Eye (tissue), 1 donor: Measurements from ENCODE around the gene HK1.
"Not testable (repeated sequence)": the region's sequence is repeated elsewhere in the genome, so short reads cannot be mapped to it uniquely, and the experiment has no call there.

Experiments
- DNase-seq: peaks from one replicate; pipeline ENCODE4 v3.0.0-alpha.2; 2015

HK1 gene

GRCh38 chr10:69278446-69278963 is at the start of gene HK1:
Gene HK1 (plus strand): TSS chr10:69278496.
- peak; percentile 28 for DNase-seq

GRCh38 chr10:69229616-69229916 is 48.7 kb upstream of the HK1 start:
- DNase-seq: no peak

- no peak for DNase-seq
These were observed 48.2 kb upstream of the HK1 start for GRCh38 chr10:69230128-69230527.

GRCh38 chr10:69232252-69232651 is 46.0 kb upstream of the HK1 start:
- DNase-seq: no peak

GRCh38 chr10:69232736-69233480 is 45.4 kb upstream of the HK1 start:
- DNase-seq: peak; percentile 19

GRCh38 chr10:69234447-69234846 is 43.8 kb upstream of the HK1 start:
- no peak for DNase-seq

- peak; percentile 97 for DNase-seq
These were observed 40.7 kb upstream of the HK1 start for GRCh38 chr10:69237528-69238159.

GRCh38 chr10:69239136-69239535 is 39.2 kb upstream of the HK1 start:
- no peak for DNase-seq

- no peak for DNase-seq
These were observed 38.4 kb upstream of the HK1 start for GRCh38 chr10:69239816-69240434.

- no peak for DNase-seq
These were observed 37.8 kb upstream of the HK1 start for GRCh38 chr10:69240455-69240854.

GRCh38 chr10:69241575-69241974 is 36.7 kb upstream of the HK1 start:
- no peak for DNase-seq

GRCh38 chr10:69242040-69242851 is 36.0 kb upstream of the HK1 start:
- DNase-seq: no peak

GRCh38 chr10:69242852-69243212 is 35.5 kb upstream of the HK1 start:
- peak; percentile 56 for DNase-seq

- DNase-seq: no peak
These were observed 34.5 kb upstream of the HK1 start for GRCh38 chr10:69243817-69244216.

GRCh38 chr10:69246036-69246435 is 32.3 kb upstream of the HK1 start:
- DNase-seq: no peak

- DNase-seq: no peak
These were observed 31.5 kb upstream of the HK1 start for GRCh38 chr10:69246581-69247312.

- no peak for DNase-seq
These were observed 31.0 kb upstream of the HK1 start for GRCh38 chr10:69247313-69247710.

GRCh38 chr10:69248117-69248730 is 30.1 kb upstream of the HK1 start:
- DNase-seq: no peak

- no peak for DNase-seq
These were observed 28.3 kb upstream of the HK1 start for GRCh38 chr10:69250041-69250440.

- DNase-seq: not testable (repeated sequence)
These were observed 26.9 kb upstream of the HK1 start for GRCh38 chr10:69251417-69251816.

GRCh38 chr10:69253171-69253570 is 25.1 kb upstream of the HK1 start:
- no peak for DNase-seq

GRCh38 chr10:69254877-69255276 is 23.4 kb upstream of the HK1 start:
- DNase-seq: no peak
